NCI-H345 (cell line): ENCODE data around the gene SMIM26.
"Not testable (repeated sequence)": the region's sequence is repeated elsewhere in the genome, so short reads cannot be mapped to it uniquely, and the experiment has no call there.

Experiments
- DNase-seq: peaks from one replicate; lab custom pipeline; 2025; lab: John Stamatoyannopoulos, UW

The SMIM26 gene, protein sequence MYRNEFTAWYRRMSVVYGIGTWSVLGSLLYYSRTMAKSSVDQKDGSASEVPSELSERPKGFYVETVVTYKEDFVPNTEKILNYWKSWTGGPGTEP

DNA sequence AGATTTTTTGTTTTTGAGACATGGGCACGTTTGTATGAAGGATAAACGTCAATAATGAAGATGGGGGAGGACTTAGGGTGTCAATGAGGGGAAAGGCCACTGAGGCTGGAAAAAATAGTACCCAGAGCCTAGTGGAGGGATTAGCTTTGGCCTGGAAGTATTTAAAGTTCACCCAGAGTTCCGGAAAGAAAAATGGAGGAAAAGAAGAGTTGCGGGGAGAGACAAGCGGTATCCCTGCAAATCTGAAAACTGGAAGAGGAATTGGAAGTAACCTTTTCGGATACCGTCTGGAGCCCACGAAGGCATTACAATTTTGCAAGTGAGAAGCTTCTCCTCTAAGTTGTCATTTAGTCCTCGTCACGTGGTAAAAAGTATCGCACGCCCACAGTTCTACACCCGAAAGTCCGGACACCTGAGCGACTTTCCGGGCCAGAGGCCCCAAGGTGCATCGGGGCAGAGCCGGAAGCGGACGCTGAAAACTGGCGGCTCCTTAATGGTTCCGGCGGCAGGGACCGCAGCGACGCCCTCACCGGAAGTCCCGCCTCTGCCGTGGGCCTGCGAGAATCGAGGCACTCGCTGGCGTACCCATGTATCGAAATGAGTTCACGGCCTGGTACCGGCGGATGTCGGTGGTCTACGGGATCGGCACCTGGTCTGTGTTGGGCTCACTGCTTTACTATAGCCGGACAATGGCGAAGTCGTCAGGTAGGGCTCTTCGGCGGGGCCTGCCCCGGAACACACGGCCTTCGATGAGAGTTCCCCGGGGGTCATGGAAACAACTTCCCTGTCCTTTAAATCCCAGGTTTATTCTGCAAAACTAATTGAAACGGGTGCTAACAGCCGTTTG, at the start of gene SMIM26:
TSS of gene SMIM26 (plus strand) at position 541 of the 847 bp plus-strand sequence. CDS start at position 588, 47 bp downstream.
- DNase-seq = peak; percentile 98

DNA sequence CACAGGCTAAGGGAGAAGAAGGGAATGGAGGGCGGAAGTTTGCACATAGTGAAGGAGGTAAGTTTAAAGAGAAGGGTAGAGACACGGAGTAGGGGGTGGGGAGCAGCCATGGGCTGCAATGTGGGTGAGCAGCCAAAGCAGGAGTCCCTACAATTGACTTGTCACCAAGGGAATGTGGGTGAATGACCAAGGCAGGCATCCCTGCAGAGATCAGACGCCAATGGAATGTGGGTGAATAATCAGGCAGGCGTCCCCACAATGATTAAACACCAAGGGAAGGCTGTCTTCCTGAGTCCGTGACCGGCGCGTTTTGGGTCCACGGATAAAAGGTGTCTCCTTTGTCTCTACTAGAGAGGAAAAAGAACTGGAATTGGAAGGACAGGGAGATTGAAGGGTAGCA, 45.2 kb upstream of the SMIM26 start:
- not testable (repeated sequence) for DNase-seq

DNA sequence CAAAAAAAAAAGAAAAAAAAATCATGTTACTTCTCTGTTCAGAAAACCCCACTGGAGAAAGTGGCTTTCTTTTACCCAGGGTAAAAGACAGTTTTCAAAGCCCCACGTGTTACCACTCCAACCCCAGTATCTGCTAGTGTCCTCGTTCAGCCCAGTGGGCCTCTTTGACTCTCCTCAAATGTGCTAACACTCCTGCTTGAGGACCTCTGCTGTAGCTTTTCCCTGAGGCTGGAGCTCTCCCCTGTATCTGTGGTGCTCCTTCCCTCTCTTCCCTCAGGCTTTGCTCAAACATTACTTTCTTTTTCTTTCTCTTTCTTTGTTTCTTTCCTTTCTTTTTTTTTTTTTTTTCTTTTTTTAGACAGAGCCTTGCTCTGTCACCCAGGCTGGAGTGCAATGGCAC, 44.2 kb upstream of the SMIM26 start:
- no peak for DNase-seq

DNA sequence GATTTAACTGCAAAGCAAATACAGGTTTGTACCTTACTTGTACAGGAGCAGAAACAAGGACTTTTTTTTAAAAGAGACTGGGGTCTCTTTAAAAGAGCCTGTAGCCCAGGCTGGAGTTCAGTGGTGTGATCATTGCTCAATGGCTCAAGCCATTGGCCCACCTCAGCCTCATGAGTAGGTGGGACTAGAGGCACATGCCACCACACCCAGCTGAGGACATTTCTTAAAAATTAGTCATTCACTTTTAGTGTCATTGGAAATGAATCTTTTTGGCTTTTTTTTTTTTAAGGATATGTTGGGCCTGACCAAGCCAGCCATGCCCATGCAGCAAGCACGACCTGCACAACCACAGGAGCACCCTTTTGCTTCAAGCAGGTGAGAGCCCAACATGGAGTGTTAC, 42.6 kb upstream of the SMIM26 start:
- DNase-seq = no peak

DNA sequence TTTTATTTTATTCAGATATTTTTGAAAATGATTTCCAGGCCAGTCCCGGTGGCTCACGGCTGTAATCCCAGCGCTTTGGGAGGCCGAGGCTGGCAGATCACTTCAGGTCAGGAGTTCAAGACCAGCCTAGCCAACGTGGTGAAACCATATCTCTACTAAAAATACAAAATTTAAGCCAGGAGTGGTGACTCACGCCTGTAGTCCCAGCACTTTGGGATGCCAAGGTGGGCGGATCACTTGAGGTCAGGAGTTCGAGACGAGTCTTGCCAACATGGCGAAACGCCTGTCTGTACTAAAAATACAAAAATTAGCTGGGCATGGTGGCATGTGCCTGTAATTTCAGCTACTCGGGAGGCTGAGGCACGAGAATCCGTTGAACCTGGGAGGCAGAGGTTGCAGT, 40.5 kb upstream of the SMIM26 start:
- not testable (repeated sequence) for DNase-seq

DNA sequence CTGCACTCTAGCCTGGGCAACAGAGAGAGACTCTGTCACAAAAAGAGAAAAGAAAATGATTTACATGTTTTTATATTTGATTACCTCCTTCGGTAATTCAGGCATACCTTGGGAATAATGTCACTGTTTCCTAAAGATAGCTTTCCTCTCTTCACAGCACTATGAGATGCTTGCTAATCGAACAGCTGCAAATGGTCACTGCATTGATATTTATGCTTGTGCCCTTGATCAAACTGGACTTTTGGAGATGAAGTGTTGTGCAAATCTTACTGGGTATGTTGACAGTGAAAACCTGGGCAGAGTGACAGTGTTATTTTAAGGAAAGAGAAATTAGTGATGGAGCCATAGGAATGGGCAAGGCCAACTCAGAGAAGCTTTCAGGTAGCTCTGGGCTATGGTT, 39.9 kb upstream of the SMIM26 start:
- DNase-seq = no peak

DNA sequence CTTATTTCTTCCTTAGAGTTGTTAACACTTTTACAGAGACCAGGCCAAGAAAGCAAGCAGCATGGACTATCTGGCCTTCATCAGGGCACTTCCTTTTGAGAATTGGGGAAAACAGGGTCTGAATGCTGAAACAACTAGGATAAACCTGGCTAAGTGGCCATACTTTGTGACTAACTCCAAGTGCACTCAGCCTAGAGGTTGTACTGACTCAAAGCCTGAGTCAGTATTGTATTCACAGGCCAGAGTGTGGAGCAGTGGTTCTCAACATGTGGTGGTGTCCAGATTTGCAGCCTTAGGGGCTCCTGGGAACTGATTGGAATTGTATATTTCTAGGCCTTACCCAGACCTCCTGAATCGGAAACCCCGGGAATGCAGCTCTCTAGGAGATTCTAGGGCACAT, 39.4 kb upstream of the SMIM26 start:
- DNase-seq = no peak

DNA sequence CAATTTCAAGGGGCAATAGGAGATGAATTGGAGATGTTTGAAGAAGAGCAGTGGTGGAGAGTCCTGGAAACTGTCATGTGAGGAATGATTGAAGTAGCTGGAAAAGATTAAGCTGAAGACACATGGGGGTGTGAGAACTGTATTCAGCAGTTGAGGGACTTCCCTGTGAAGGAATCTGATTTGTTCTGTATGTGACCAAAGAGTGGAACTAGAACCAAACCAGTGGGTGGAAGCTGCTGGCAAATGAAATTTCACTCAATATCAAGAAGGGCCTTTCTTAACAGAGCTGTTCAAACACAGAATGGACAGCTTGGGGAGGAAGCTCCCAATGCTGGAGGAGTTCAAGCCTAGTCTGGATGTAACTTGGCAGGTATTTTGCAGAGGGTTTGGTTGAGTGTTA, 38.2 kb upstream of the SMIM26 start:
- no peak for DNase-seq

DNA sequence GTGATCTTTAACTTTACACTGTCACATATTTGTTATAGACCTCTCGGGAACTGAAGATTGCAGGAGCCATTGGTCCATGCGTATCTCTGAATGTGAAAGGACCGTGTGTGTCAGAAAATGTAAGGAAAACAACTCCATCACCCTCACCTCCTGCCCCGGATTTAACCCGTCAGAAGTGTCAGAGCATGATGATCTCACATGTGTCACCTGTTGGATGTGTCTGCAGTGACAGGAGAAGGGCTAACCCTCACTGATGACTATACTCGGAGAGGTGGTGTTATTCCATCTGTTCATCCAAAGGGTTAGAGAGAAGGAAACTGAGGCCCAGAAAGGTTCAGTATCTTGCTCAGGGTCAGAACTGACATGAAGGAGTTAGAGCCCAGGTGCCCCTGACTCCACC, 34.6 kb upstream of the SMIM26 start:
- no peak for DNase-seq

DNA sequence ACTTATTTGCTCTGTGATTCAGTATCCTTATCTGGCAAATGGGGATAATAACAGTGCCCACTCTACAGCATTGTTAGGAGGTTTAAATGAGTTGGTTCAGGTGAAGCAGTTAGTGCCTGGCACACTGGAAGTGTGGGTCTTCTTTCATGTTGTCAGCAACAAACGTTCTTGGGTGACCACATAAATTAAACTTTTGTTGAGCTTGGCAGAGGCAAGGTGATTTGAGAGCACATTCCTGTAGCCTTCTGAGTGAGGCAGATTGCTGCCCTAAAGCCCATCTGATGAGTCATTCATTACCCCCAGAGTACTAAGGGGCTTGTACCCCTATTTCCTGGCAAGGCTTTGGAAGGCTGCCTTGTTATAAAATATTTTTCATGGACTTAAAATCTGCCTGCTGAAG, 33.7 kb upstream of the SMIM26 start:
- DNase-seq = no peak

DNA sequence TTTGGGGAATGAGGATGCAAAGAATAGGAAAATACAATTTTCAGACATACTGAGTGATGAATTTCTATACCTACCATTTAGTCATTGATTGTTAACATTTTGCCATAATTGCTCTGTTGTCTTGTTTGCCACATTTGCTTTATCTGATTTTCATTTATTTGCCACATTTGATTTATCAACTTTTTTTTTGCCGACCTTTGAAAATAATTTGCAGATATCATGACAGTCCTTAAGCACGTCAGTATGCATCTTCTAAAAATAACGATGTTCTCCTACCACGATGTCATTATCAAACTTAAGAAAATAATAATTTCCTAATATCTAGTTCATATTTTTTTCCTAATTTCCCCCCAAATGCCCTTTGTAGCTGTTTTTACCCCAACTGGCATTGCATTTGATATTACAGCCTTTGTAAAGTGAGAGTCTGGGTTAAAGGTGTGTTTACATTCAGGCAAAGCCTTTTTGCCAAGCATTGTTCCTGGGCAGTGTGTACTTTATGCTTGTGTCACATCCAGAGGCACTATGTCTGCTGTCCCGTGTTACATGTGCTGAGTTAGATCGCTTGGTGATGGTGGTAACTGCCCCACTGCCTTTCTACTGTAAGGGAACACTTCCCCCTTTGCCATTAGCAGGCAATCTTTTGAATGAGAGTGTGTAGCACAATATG, 33.1 kb upstream of the SMIM26 start:
- no peak for DNase-seq

DNA sequence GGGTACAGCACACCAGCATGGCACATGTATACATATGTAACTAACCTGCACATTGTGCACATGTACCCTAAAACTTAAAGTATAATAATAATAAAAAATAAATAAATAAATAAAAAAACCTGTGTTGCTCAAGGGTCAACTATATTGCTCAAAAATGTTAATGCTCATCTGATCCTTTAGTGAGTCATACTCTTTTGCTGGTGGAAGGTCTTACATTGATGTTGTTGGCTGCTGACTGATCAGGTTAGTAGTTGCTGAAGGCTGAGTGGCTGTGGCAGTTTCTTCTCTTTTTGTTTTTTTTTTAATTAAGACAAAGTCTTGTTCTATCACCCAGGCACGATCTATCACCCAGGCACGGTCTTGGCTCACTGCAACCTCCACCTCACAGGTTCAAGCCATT, 29.6 kb upstream of the SMIM26 start:
- DNase-seq = no peak

DNA sequence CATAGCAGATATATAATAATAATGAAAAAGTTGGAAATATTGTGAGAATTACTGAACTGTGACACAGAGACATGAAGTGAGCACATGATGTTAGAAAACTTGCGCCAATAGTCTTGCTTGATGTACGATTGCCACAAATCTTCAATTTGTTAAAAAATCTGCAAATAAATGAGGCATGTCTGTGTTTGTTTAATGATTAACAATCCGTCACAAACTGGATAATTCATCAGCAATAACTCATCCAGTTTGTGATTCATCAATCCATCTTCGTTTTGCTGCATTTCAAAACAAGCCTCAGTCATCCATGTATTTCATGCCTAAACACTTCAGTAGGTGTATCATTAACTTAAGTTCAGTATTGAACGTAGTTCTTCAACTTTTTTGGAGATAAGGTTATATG, 25.5 kb upstream of the SMIM26 start:
- DNase-seq = no peak

DNA sequence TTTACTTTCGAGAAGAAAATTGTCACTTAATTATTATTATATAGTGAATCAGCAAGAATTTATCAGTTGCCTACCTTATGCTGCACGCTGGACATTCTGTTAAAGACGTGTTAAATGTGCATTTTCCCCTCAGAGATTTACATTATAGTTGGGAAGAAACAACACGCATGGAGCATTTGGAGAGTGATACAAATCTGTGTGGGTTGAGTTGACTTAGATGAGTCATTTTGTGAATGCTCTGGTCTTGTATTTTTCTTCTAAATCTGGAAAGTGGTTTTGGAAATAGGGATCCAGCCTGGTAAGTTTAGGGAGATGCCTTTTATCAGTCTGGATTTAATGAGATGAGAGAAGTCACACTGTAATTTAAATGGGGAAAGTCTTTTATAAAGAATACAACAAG, 24.0 kb upstream of the SMIM26 start:
- DNase-seq = no peak

DNA sequence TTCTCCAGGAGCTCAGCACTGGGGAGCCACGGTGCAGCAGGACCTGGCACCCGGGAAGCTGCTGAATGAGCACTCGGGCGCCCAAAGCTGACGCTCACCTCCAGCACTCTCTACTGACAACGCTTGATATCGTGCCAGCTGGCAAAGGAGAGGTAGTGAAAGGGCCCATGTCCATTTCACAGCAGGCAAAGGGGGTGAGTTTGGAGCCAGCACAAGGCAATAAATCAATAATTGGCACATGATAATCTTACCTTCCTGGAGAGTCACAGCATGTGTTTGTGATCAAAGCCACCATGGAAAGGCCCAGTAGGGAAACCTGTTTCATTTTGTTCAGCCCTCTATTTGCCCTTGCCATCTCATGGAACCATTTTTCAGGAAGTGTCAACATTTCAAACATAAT, 23.3 kb upstream of the SMIM26 start:
- DNase-seq = peak; percentile 98

DNA sequence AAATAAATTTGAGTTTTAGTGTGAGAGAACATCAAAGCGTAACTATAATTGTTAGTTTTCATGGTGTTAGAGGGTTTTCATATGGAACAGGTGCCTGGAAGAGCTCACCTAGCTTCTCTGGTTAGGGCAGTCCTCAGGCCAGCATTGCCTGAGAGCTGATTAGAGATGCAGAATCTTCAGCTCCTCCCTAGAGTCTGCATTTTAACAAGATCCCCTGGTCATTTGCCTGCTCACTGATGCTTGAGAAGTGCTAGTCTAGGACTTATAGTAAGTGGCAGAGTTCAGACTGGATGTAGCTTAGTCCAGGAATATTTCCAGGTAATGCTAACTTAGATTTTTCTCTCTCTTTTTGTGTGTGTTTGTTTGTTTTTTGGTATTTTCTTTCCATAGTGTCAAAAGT, 21.7 kb upstream of the SMIM26 start:
- no peak for DNase-seq

DNA sequence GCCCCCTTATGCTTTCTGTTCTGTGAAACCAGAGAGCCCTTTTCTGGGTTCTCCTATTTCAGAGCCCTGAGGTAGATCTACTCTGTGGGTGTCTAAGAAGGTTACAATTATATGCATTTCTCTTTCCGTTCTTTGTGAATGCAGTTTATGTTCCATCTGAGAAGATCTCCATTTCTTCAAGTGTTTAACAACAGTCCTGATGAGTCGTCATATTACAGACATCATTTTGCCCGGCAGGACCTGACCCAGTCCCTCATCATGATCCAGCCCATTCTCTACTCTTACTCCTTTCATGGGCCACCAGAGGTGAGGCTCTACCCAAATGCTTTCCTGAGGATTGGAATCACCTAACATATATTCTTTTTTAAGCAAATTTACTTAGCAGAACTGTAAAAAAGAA, 18.8 kb upstream of the SMIM26 start:
- DNase-seq = no peak

DNA sequence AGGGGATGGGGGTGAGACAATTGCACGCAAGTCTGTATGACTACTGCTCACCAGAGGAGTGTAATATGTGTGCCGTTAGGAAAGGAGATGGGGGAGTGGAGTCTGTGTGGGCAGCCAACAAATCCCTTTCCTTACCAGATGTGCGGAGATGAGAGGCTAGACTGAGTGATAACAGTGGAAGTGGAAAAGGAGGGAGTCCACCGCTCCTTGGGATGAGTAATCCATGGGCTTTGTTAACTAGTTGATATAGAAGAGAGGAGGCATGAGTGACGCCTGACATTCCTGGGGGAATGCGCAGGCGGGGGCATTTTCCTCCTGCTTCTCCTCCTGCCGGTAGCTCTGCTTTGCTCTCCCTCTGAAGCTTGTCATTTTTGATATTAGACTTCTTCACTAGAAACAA, 13.5 kb upstream of the SMIM26 start:
- DNase-seq = no peak

DNA sequence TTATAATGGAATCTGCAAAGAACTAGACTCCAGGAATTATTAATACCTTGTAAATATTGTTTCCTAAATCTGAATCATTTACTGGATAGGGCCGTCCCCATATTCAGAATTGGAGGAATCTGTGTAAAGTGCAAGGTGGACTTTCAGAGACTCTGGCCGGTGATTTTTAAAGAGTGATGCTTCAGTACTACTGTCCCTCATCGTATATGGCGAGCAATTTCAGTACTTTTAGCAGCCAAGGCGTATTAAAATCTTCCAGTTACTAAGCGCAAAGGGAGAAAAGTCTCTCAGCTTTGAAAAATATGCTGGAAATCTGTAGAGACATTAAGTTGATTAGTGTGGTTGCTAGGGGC, 483 bp downstream of the SMIM26 start:
- no peak for DNase-seq

DNA sequence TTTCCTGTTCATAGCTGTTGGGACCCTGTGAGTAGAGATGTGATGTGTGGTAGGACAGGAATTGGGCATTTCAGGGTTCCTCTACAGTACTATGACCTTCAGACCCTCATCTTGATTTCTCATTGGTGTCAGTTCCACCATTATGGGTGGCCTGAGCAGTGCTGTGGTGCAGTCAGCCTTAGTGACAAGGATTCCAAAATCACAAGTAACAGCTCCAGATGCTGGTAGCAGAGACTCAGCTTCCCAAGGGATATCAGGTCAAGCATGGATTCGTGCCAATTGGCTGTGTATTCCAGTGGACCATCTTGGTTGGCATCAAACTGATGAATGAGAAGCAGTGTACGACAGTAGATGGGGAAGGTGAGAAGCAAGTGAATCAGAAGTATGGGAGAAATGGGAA, 3.8 kb downstream of the SMIM26 start:
- no peak for DNase-seq

DNA sequence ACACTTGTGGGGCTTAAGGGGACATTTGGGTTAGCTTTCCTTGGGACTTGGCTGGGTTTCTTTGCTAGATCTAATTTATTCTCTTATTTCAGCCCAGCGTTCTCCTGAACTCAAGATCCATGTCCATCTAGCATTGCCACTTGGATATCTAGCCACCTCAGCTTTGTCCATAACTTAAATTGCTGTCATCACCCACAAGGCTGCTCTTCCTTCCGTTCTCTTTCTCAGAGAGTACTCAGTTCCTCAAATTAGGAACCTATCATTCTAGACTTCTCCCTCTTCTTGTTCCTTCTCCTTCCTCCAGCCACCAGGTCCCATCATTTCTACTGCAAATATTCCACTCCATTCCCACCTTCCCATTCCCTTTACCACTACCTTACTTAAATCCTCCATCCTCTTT, 4.3 kb downstream of the SMIM26 start:
- no peak for DNase-seq

DNA sequence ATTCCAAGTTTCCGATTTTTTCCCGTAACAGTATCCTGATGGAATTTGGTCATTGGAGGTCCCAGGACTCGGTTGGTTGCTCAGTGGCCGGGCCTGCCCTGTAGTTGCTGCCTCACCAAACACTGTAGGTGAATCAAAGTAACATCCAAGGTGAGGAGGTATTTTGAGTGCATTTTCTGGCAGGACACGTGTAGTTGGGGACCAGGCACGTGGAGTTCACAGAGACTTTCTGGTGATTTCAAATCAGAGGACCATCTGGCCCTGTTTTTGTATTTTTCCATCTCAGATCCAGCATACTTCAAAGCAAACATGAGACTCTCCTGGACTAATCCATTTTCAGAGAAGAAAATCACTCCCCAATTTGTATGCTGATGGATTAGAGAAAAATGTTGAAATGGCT, 10.7 kb downstream of the SMIM26 start:
- DNase-seq = no peak

DNA sequence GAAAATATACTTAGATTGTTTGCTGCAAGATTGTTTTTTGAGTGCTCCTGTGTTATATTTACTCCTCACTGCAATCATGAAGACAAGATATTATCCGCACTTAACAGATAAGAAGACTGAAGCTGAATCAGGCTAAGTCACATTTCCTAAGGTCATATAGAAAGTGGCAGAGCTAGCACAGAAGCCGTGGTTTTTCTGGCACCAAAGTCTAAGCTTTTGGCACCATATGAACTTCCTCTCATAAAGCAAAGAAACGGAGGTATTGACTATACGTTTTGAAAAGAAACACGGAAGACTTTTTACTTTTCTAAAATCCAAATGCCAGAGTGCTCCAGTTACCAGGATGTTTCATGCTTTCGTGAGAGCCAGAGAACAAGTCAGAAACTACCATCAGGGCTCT, 11.3 kb downstream of the SMIM26 start:
- DNase-seq = no peak

DNA sequence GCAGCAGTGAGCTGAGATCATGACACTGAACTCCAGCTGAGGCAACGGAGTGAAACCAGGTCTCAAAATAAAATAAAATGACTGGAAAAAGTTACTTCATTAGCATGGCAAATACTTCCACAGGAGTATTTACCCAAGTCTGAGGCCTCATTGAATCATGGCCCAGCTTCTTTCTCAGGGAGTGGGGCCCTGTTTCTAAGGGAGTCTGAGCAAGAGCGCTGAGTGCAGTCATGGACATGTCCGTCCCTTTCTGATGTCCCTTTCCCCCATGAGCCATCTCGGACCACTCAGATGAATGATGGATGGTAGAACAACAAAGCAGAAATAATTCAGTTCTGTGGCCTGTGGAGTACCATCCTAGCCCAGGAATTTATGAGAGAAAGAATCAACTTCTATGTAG, 12.8 kb downstream of the SMIM26 start:
- DNase-seq = no peak
